Body of pancreas (tissue), 4 donors: Measurements from ENCODE around the gene LTBP1.

Source experiments
- POLR2A ChIP-seq, 3 donors: fragments of 450-650 bp; IDR thresholded peaks; one replicate each; pipeline ENCODE4 v1.6.1; 2016; ENCODE audit warnings: antibody characterized with exemption in 3 of 3, mild to moderate bottlenecking in 2 of 3
- TF ChIP-seq, protein P1 (sequence below), 7 experiments: fragments of 450-650 bp in 4 of 7; fragments of 200-600 bp in 3 of 7; sonication (generic) in 3 of 7; IDR thresholded peaks; one replicate each; pipeline ENCODE4 v1.5.1; 2016 to 2019; ENCODE audit warnings: antibody characterized with exemption in 7 of 7

GRCh38 chr2:33077311-33077710, 130.6 kb downstream of the LTBP1 start:
- TF ChIP-seq, protein P1, sequence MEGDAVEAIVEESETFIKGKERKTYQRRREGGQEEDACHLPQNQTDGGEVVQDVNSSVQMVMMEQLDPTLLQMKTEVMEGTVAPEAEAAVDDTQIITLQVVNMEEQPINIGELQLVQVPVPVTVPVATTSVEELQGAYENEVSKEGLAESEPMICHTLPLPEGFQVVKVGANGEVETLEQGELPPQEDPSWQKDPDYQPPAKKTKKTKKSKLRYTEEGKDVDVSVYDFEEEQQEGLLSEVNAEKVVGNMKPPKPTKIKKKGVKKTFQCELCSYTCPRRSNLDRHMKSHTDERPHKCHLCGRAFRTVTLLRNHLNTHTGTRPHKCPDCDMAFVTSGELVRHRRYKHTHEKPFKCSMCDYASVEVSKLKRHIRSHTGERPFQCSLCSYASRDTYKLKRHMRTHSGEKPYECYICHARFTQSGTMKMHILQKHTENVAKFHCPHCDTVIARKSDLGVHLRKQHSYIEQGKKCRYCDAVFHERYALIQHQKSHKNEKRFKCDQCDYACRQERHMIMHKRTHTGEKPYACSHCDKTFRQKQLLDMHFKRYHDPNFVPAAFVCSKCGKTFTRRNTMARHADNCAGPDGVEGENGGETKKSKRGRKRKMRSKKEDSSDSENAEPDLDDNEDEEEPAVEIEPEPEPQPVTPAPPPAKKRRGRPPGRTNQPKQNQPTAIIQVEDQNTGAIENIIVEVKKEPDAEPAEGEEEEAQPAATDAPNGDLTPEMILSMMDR (IDR thresholded peaks at IDR 0.05): no peak
- no peak for TF ChIP-seq POLR2A (IDR thresholded peaks at IDR 0.05)
